Measurements from ENCODE around the gene DSC3.
"Not testable (repeated sequence)": the region's sequence is repeated elsewhere in the genome, so short reads cannot be mapped to it uniquely, and the experiment has no call there.

DSC3 gene

GRCh38 chr18:31034541-31034940 lies 8.0 kb downstream of the DSC3 start:
- no peak overlapping the region for H2AFZ ChIP-seq (ENCODE audit: low read depth, low read length, severe bottlenecking)
- no peaks in the 10 kb centered on the region for H3K79me2 ChIP-seq (ENCODE audit: insufficient read depth, low read length)
- H3K27ac ChIP-seq (ENCODE audit: low read depth, low read length): no peak overlapping the region
- no peaks in the 10 kb centered on the region; the same call in 1 of the 2 replicates for H4K20me1 ChIP-seq (ENCODE audit: low read depth, low read length)
- H3F3A ChIP-seq (ENCODE audit: insufficient read depth): no peaks in the 10 kb centered on the region
- TF ChIP-seq EZH2phosphoT487 (conservative IDR thresholded peaks at IDR 0.05; ENCODE audit: low read length) (no peak), CTCF (IDR thresholded peaks at IDR 0.05; ENCODE audit: insufficient read depth, low read length, poor library complexity, severe bottlenecking) (no peak)
- no peak overlapping the region for H3K4me2 ChIP-seq (ENCODE audit: low read depth, low read length, poor library complexity, severe bottlenecking)
- no peaks in the 10 kb centered on the region for H3K36me3 ChIP-seq (ENCODE audit: low read length)
- peaks cover 3% of the 10 kb centered on the region; the same call in 1 of the 2 replicates for H3K9me3 ChIP-seq (ENCODE audit: insufficient read depth, low read length)
- no peaks in the 10 kb centered on the region for H3K9me2 ChIP-seq (replicated peaks; ENCODE audit: insufficient read depth, low read length)
- H3K27me3 ChIP-seq (ENCODE audit: low read length): no peaks in the 10 kb centered on the region
- no peak overlapping the region for H3K9ac ChIP-seq (ENCODE audit: low read length)
- H3K4me3 ChIP-seq (ENCODE audit: insufficient read depth, low read length, poor library complexity, severe bottlenecking): no peak overlapping the region

- H3K36me3 ChIP-seq (ENCODE audit: low read length): no peaks in the 10 kb centered on the region
- H3K9me3 ChIP-seq (ENCODE audit: insufficient read depth, low read length): no peaks in the 10 kb centered on the region
- H3K27ac ChIP-seq (ENCODE audit: low read depth, low read length): no peak overlapping the region
- H4K20me1 ChIP-seq (ENCODE audit: low read depth, low read length): no peaks in the 10 kb centered on the region; the same call in 1 of the 2 replicates
- no peak overlapping the region for H3K4me3 ChIP-seq (ENCODE audit: insufficient read depth, low read length, poor library complexity, severe bottlenecking)
- TF ChIP-seq CTCF (IDR thresholded peaks at IDR 0.05; ENCODE audit: insufficient read depth, low read length, poor library complexity, severe bottlenecking) (no peak), EZH2phosphoT487 (conservative IDR thresholded peaks at IDR 0.05; ENCODE audit: low read length) (no peak)
- H3K27me3 ChIP-seq (ENCODE audit: low read length): no peaks in the 10 kb centered on the region
- no peak overlapping the region for H3K9ac ChIP-seq (ENCODE audit: low read length)
- no peaks in the 10 kb centered on the region for H3K79me2 ChIP-seq (ENCODE audit: insufficient read depth, low read length)
- no peaks in the 10 kb centered on the region for H3F3A ChIP-seq (ENCODE audit: insufficient read depth)
- H3K9me2 ChIP-seq (replicated peaks; ENCODE audit: insufficient read depth, low read length): no peaks in the 10 kb centered on the region
- no peak overlapping the region for H2AFZ ChIP-seq (ENCODE audit: low read depth, low read length, severe bottlenecking)
- no peak overlapping the region for H3K4me2 ChIP-seq (ENCODE audit: low read depth, low read length, poor library complexity, severe bottlenecking)
Observed at GRCh38 chr18:31030574-31031278, 11.8 kb downstream of the DSC3 start.

- Histone ChIP-seq H3K36me3 (ENCODE audit: low read length) (no peaks in the 10 kb centered on the region), H2AFZ (ENCODE audit: low read depth, low read length, severe bottlenecking) (no peak overlapping the region), H3K79me2 (ENCODE audit: insufficient read depth, low read length) (no peaks in the 10 kb centered on the region), H3K9me2 (replicated peaks; ENCODE audit: insufficient read depth, low read length) (no peaks in the 10 kb centered on the region), H3K27ac (ENCODE audit: low read depth, low read length) (no peak overlapping the region), H3K4me3 (ENCODE audit: insufficient read depth, low read length, poor library complexity, severe bottlenecking) (no peak overlapping the region), H3K9ac (ENCODE audit: low read length) (no peak overlapping the region), H4K20me1 (ENCODE audit: low read depth, low read length) (no peaks in the 10 kb centered on the region), H3F3A (ENCODE audit: insufficient read depth) (no peaks in the 10 kb centered on the region), H3K27me3 (ENCODE audit: low read length) (no peaks in the 10 kb centered on the region), H3K4me2 (ENCODE audit: low read depth, low read length, poor library complexity, severe bottlenecking) (no peak overlapping the region), H3K9me3 (ENCODE audit: insufficient read depth, low read length) (no peaks in the 10 kb centered on the region)
- TF ChIP-seq EZH2phosphoT487 (conservative IDR thresholded peaks at IDR 0.05; ENCODE audit: low read length) (no peak), CTCF (IDR thresholded peaks at IDR 0.05; ENCODE audit: insufficient read depth, low read length, poor library complexity, severe bottlenecking) (no peak)
Observed at GRCh38 chr18:31015715-31016434, 26.7 kb downstream of the DSC3 start.

- H3K9me3 ChIP-seq (ENCODE audit: insufficient read depth, low read length); H3F3A ChIP-seq (ENCODE audit: insufficient read depth); H3K4me3 ChIP-seq (ENCODE audit: insufficient read depth, low read length, poor library complexity, severe bottlenecking); H3K79me2 ChIP-seq (ENCODE audit: insufficient read depth, low read length); H3K9me2 ChIP-seq (replicated peaks; ENCODE audit: insufficient read depth, low read length); H3K36me3 ChIP-seq (ENCODE audit: low read length); H3K27ac ChIP-seq (ENCODE audit: low read depth, low read length); H2AFZ ChIP-seq (ENCODE audit: low read depth, low read length, severe bottlenecking); H3K27me3 ChIP-seq (ENCODE audit: low read length); H4K20me1 ChIP-seq (ENCODE audit: low read depth, low read length); H3K9ac ChIP-seq (ENCODE audit: low read length); H3K4me2 ChIP-seq (ENCODE audit: low read depth, low read length, poor library complexity, severe bottlenecking): not testable (repeated sequence)
Observed at GRCh38 chr18:31011455-31011854, 31.1 kb downstream of the DSC3 start.
